Measurements from ENCODE around the gene PEAK3.

GRCh38 chr19:2233601-2234280 is 48.2 kb downstream of the PEAK3 start:
- TF ChIP-seq CTCF (IDR thresholded peaks at IDR 0.05) (no peak), POLR2A (IDR thresholded peaks at IDR 0.05) (no peak)
